ENCODE measurements around the gene TMEM184A.

The TMEM184A gene

DNA sequence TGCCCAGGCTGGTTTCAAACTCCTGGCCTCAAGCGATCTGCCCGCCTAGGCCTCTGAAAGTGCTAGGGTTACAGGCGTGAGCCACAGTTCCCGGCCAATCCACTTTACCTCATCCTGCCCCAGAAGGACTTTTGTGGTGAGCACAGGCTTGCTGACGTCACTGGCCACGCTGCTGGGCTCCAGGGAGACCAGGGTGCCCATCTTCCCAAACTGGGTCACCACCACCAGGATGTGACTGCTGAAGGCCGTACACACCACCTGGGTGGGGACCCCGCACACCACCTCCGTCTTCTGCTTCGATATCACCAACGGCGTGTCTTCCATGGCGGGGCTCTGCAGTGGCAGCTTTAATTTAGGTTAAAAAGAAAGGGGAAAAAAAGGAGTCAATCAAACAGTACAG lies 13.0 kb upstream of the TMEM184A start:
- peak overlapping the region; percentile 88 for H3K27ac ChIP-seq (ENCODE audit: low read depth, low read length)
- H3K9me3 ChIP-seq (ENCODE audit: control insufficient read depth in 5 of 5, low read length in 5 of 5), result no peaks in the 10 kb centered on the region
- peaks cover 7 to 55% (median 39%) of the 10 kb centered on the region in 5 donors for H3K4me1 ChIP-seq (ENCODE audit: control insufficient read depth in 5 of 5, insufficient read depth in 5 of 5, low read length in 5 of 5)
- H3K9ac ChIP-seq (ENCODE audit: low read length in 5 of 5), result peak overlapping the region in 4 of 5 donors; percentile 30 to 93 (median 76)
- peak overlapping the region; percentile 36 to 92 (median 86) for H3K4me3 ChIP-seq (ENCODE audit: low read depth in 1 of 5, low read length in 5 of 5)
- peaks cover 0 to 20% (median 10%) of the 10 kb centered on the region in 5 donors for H3K36me3 ChIP-seq (ENCODE audit: control insufficient read depth in 5 of 5, insufficient read depth in 5 of 5, low read length in 5 of 5)
- H3K27me3 ChIP-seq (ENCODE audit: control insufficient read depth in 5 of 5, insufficient read depth in 4 of 5, low read length in 5 of 5), result no peaks in the 10 kb centered on the region

DNA sequence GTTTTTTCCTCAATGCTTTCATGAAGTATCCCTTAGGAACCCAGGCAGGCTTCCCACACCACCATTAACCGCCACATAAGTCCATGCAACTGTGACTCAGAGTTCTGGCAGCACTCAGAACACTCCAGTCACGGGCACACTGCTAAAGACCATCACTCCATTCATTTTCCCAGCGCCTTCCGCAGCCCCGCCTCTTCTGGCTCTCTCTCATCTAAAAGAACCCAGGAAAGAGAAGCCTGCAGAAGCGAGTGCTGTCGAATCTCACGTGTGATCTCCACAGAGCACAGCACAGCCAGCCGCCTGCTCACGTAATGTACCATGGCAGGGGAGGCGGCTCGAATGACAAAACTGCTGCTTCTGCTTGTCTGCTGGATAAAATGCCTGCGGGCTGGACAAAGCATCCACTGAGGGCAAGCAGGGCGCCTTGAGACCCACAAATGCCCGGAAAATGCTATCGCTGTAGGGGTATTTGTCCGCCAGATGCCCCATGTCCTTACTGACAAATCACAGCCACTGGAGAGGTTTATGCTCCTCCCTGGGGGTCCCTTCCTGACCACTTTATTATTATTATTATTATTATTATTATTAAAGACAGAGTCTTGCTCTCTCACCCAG lies 12.0 kb upstream of the TMEM184A start:
- Histone ChIP-seq H3K9me3 (ENCODE audit: control insufficient read depth in 5 of 5, low read length in 5 of 5) (no peaks in the 10 kb centered on the region), H3K27me3 (ENCODE audit: control insufficient read depth in 5 of 5, insufficient read depth in 4 of 5, low read length in 5 of 5) (no peaks in the 10 kb centered on the region), H3K9ac (ENCODE audit: low read length in 5 of 5) (peak overlapping the region in 1 of 5 donors; percentile 35), H3K27ac (ENCODE audit: low read depth, low read length) (no peak overlapping the region), H3K36me3 (ENCODE audit: control insufficient read depth in 5 of 5, insufficient read depth in 5 of 5, low read length in 5 of 5) (peaks cover 0 to 20% (median 10%) of the 10 kb centered on the region in 5 donors), H3K4me3 (ENCODE audit: low read depth in 1 of 5, low read length in 5 of 5) (peak overlapping the region in 1 of 5 donors; percentile 22), H3K4me1 (ENCODE audit: control insufficient read depth in 5 of 5, insufficient read depth in 5 of 5, low read length in 5 of 5) (peaks cover 7 to 55% (median 39%) of the 10 kb centered on the region in 5 donors)

DNA sequence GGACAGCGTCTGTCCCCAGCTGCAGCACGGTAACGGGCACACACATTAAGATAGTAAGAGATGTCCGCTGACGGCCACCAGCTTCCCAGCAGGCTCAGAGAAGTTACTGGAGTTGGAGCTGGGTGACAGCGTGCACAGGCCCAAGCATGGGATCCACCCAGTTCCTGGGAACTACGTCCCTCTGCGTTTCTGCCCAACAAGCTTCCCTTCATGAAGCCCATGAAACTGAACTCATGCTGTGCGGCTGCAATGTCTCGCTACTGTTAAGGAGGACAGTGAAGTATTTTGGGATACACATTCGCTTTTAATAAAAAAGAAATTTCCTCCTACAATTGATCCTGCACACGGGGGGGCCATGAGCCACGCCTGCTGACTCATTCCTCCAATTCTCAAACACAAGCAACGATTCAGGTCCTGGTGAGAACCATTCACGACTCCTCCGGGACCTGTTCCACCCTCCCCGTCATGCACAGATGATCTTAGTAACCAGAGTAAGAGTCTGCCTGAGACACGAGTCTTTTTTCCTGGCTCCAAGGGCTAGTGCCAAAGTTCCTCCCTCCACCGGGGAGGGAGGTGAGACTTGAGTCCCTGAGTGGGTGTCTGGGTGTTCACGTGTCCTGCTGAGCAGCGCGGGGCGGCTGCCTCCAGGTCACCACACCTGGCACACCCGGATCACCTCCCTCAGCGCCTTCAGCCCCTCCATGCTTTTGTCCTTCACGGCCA lies 11.2 kb upstream of the TMEM184A start:
- Histone ChIP-seq H3K9ac (ENCODE audit: low read length in 5 of 5) (peak overlapping the region in 1 of 5 donors; percentile 35), H3K27ac (ENCODE audit: low read depth, low read length) (peak overlapping the region; percentile 50), H3K4me1 (ENCODE audit: control insufficient read depth in 5 of 5, insufficient read depth in 5 of 5, low read length in 5 of 5) (peaks cover 7 to 52% (median 39%) of the 10 kb centered on the region in 5 donors), H3K36me3 (ENCODE audit: control insufficient read depth in 5 of 5, insufficient read depth in 5 of 5, low read length in 5 of 5) (peaks cover 0 to 20% (median 10%) of the 10 kb centered on the region in 5 donors), H3K9me3 (ENCODE audit: control insufficient read depth in 5 of 5, low read length in 5 of 5) (no peaks in the 10 kb centered on the region), H3K4me3 (ENCODE audit: low read depth in 1 of 5, low read length in 5 of 5) (no peak overlapping the region), H3K27me3 (ENCODE audit: control insufficient read depth in 5 of 5, insufficient read depth in 4 of 5, low read length in 5 of 5) (peaks cover 0 to 1% (median 0%) of the 10 kb centered on the region in 5 donors)

DNA sequence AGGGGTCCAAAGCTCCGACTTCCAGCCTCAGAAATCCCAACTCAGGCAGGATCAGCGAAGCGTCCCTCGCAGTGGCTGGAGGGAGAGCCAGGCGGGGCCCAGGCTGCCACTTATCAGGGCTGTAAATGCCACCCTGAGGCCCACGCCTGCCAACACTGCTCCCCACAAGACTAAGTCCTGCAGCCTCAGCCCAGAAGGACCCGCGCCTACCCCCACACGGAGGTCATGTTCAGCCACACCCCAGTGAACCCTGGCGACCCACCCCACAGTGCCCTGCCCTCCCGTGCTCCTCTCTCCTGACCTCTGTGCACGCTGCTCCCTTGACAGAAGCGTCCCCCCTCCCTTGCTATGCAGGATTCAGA lies 10.7 kb upstream of the TMEM184A start:
- H3K4me1 ChIP-seq (ENCODE audit: control insufficient read depth in 5 of 5, insufficient read depth in 5 of 5, low read length in 5 of 5), result peaks cover 7 to 46% (median 37%) of the 10 kb centered on the region in 5 donors
- H3K27me3 ChIP-seq (ENCODE audit: control insufficient read depth in 5 of 5, insufficient read depth in 4 of 5, low read length in 5 of 5), result peaks cover 0 to 5% (median 0%) of the 10 kb centered on the region in 5 donors
- H3K27ac ChIP-seq (ENCODE audit: low read depth, low read length), result peak overlapping the region; percentile 50
- H3K36me3 ChIP-seq (ENCODE audit: control insufficient read depth in 5 of 5, insufficient read depth in 5 of 5, low read length in 5 of 5), result peaks cover 0 to 20% (median 10%) of the 10 kb centered on the region in 5 donors
- no peak overlapping the region for H3K9ac ChIP-seq (ENCODE audit: low read length in 5 of 5)
- H3K9me3 ChIP-seq (ENCODE audit: control insufficient read depth in 5 of 5, low read length in 5 of 5), result no peaks in the 10 kb centered on the region
- H3K4me3 ChIP-seq (ENCODE audit: low read depth in 1 of 5, low read length in 5 of 5), result no peak overlapping the region

DNA sequence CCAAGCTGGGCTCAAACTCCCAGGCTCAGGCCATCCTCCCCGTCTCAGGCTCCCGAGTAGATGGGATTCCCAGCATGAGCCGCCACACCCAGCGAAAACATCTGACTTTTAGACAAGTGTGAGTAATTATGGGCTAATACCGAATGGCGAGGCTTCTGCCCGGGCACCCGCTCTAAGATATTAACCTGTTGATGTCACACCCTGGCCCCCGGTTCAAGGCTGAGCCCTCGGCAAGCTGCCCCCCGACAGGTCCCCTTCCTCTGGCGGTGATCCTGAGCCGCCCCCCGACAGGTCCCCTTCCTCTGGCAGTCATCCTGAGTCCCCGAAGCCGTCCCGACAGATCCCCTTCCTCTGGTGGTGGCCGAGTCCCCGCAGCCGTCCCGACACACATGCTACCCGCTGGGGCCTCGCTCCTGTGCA lies 8.6 kb upstream of the TMEM184A start:
- Histone ChIP-seq H3K27ac (ENCODE audit: low read depth, low read length) (no peak overlapping the region), H3K9me3 (ENCODE audit: control insufficient read depth in 5 of 5, low read length in 5 of 5) (no peaks in the 10 kb centered on the region)

DNA sequence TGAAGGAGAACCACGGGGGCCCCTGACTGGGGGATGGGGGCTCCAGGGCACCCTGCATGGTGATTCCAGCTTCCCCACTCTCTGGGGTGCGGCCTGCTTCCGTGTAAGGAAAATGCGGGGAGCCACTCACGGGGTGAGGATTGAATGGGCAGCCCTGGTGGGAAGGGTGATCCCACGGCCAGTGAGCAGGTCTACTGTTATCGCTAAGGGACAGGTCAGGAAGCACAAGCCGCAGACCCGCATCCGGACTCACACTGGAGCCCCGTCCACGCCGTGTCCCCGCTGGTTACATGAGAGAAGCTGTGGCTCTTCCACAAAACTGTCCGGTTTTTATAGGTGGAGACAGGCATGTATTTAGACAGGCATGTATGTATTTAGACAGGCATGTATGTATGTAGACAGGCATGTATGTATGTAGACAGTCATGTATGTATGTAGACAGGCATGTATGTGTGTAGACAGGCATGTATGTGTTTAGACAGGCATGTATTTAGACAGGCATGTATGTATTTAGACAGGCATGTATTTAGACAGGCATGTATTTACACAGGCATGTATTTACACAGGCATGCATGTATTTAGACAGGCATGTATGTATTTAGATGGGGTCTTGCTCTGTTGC lies 8.1 kb upstream of the TMEM184A start:
- Histone ChIP-seq H3K27me3 (ENCODE audit: control insufficient read depth in 5 of 5, insufficient read depth in 4 of 5, low read length in 5 of 5) (peaks cover 0 to 8% (median 0%) of the 10 kb centered on the region in 5 donors), H3K4me1 (ENCODE audit: control insufficient read depth in 5 of 5, insufficient read depth in 5 of 5, low read length in 5 of 5) (peaks cover 5 to 24% (median 22%) of the 10 kb centered on the region in 5 donors), H3K9me3 (ENCODE audit: control insufficient read depth in 5 of 5, low read length in 5 of 5) (no peaks in the 10 kb centered on the region), H3K4me3 (ENCODE audit: low read depth in 1 of 5, low read length in 5 of 5) (no peak overlapping the region), H3K9ac (ENCODE audit: low read length in 5 of 5) (no peak overlapping the region), H3K36me3 (ENCODE audit: control insufficient read depth in 5 of 5, insufficient read depth in 5 of 5, low read length in 5 of 5) (peaks cover 0 to 20% (median 10%) of the 10 kb centered on the region in 5 donors), H3K27ac (ENCODE audit: low read depth, low read length) (no peak overlapping the region)

More for the DNA sequence above, 8.6 kb upstream of the TMEM184A start:
- Histone ChIP-seq H3K4me1 (ENCODE audit: control insufficient read depth in 5 of 5, insufficient read depth in 5 of 5, low read length in 5 of 5) (peaks cover 5 to 29% (median 27%) of the 10 kb centered on the region in 5 donors), H3K4me3 (ENCODE audit: low read depth in 1 of 5, low read length in 5 of 5) (no peak overlapping the region), H3K9ac (ENCODE audit: low read length in 5 of 5) (no peak overlapping the region), H3K36me3 (ENCODE audit: control insufficient read depth in 5 of 5, insufficient read depth in 5 of 5, low read length in 5 of 5) (peaks cover 0 to 20% (median 10%) of the 10 kb centered on the region in 5 donors), H3K27me3 (ENCODE audit: control insufficient read depth in 5 of 5, insufficient read depth in 4 of 5, low read length in 5 of 5) (peaks cover 0 to 7% (median 0%) of the 10 kb centered on the region in 5 donors)

DNA sequence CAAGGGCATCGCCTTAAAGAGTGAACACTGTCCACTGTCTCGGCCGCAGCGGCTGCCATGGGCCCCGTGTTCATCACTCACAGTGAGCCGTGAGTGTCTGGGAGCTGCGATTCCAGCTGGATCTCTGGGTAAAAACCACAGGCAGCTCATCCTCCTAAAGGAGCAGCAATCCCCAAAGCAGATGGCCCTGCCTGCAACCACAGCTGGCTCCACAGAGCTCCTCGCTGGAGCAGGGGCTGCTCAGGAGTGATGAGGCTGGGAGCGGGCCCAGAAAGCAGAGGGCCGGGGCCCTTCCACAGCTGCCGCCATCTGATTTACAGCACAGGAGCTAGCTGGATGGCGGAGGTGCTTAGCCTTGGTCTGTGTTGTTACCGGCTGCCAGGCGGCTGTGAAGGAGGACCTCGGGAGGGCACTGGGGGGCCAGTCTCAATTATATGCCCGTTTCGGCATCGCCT lies 6.6 kb upstream of the TMEM184A start:
- Histone ChIP-seq H3K27ac (ENCODE audit: low read depth, low read length) (no peak overlapping the region), H3K36me3 (ENCODE audit: control insufficient read depth in 5 of 5, insufficient read depth in 5 of 5, low read length in 5 of 5) (peaks cover 0 to 18% (median 10%) of the 10 kb centered on the region in 5 donors), H3K4me3 (ENCODE audit: low read depth in 1 of 5, low read length in 5 of 5) (no peak overlapping the region), H3K27me3 (ENCODE audit: control insufficient read depth in 5 of 5, insufficient read depth in 4 of 5, low read length in 5 of 5) (peaks cover 0 to 8% (median 4%) of the 10 kb centered on the region in 5 donors), H3K9ac (ENCODE audit: low read length in 5 of 5) (no peak overlapping the region), H3K9me3 (ENCODE audit: control insufficient read depth in 5 of 5, low read length in 5 of 5) (no peaks in the 10 kb centered on the region), H3K4me1 (ENCODE audit: control insufficient read depth in 5 of 5, insufficient read depth in 5 of 5, low read length in 5 of 5) (peaks cover 4 to 15% (median 7%) of the 10 kb centered on the region in 5 donors)

DNA sequence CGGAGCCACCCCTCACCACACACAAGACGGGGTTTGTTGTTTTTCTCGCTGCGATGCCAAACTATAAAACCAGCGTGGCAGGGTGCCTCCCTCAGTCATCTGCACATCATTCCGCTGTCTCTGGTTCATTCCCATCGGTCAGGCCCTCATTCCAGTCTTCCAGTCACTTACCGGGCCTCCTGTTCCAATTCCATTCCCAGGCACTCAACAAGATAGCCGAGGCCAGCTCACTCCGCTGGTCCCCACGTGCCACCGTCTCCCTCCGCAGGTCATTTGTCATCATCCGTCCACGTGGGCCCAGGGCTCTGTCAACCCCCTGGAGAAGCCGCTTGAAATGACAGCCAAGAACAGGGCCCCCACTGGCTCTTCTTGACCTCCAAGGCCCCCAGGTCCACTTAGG lies 6.1 kb upstream of the TMEM184A start:
- Histone ChIP-seq H3K4me1 (ENCODE audit: control insufficient read depth in 5 of 5, insufficient read depth in 5 of 5, low read length in 5 of 5) (peaks cover 4 to 10% (median 6%) of the 10 kb centered on the region in 5 donors), H3K9ac (ENCODE audit: low read length in 5 of 5) (no peak overlapping the region), H3K9me3 (ENCODE audit: control insufficient read depth in 5 of 5, low read length in 5 of 5) (no peaks in the 10 kb centered on the region), H3K27ac (ENCODE audit: low read depth, low read length) (no peak overlapping the region), H3K36me3 (ENCODE audit: control insufficient read depth in 5 of 5, insufficient read depth in 5 of 5, low read length in 5 of 5) (peaks cover 0 to 13% (median 5%) of the 10 kb centered on the region in 5 donors), H3K4me3 (ENCODE audit: low read depth in 1 of 5, low read length in 5 of 5) (no peak overlapping the region), H3K27me3 (ENCODE audit: control insufficient read depth in 5 of 5, insufficient read depth in 4 of 5, low read length in 5 of 5) (peaks cover 0 to 8% (median 4%) of the 10 kb centered on the region in 5 donors)

DNA sequence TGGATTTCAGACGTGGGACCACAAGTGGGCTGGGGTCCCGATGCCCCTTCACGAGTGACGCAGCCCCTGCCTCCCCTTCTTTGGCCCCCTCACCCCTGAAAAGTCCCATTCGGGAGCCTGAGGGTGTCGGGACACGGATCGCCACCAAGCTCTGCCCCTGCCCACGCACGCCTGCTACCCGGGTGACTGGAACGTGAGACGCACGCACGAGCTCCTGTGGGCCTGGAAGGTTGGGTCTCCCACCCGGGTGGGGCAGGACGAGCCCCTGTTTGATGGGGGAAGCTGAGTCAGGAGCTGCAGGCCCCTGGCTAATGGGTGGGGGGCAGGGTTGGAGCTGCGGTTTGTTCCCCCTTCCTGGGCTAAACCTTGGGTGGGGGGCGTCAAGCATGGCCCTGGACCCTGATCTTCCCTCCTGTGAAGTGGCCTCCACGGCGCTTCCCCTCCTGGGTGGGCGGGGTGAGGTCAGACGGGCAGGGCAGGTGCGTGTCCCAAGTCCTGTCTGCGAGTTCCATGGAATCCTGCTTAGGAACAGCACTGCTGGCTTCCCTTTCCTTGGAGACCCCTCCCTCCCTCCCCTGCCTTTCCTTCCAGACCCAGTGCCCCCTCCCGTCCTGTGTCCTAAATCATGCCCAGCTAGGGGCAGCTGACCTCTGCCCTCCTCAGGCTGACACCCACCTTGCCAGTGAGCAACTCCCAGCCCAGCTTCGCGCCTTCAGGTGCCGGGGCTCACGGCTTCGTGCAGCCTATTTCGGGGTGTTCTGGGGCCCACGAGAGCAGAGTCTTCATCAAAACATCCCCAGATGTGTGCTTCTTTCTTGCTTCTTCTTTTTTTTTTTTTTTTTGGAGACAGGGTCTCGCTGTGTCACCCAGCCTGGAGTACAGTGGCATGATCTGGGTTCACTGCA lies 5.3 kb upstream of the TMEM184A start:
- H3K9me3 ChIP-seq (ENCODE audit: control insufficient read depth in 5 of 5, low read length in 5 of 5), result no peaks in the 10 kb centered on the region
- peaks cover 0 to 4% (median 0%) of the 10 kb centered on the region in 5 donors for H3K36me3 ChIP-seq (ENCODE audit: control insufficient read depth in 5 of 5, insufficient read depth in 5 of 5, low read length in 5 of 5)
- H3K27me3 ChIP-seq (ENCODE audit: control insufficient read depth in 5 of 5, insufficient read depth in 4 of 5, low read length in 5 of 5), result peaks cover 0 to 8% (median 4%) of the 10 kb centered on the region in 5 donors
- no peak overlapping the region for H3K27ac ChIP-seq (ENCODE audit: low read depth, low read length)
- H3K4me1 ChIP-seq (ENCODE audit: control insufficient read depth in 5 of 5, insufficient read depth in 5 of 5, low read length in 5 of 5), result peaks cover 0 to 4% (median 1%) of the 10 kb centered on the region in 5 donors
- no peak overlapping the region for H3K9ac ChIP-seq (ENCODE audit: low read length in 5 of 5)
- no peak overlapping the region for H3K4me3 ChIP-seq (ENCODE audit: low read depth in 1 of 5, low read length in 5 of 5)

All from subcutaneous abdominal adipose tissue (tissue), 5 donors.